Keratinocyte (primary cell): ENCODE measurements around the gene CCDC180. TPM values are rescaled to one million over a fixed set of nuclear protein-coding genes. Genes with fewer than 3 reads are reported as not detected.

Experiments used
- DNase-seq: peaks from one replicate; pipeline ENCODE4 v3.0.0-alpha.2; 2011; ENCODE audit warnings: low read depth, missing footprints, low spot score
- FAIRE-seq: peaks from 2 replicates; lab custom pipeline; 2011; peaks lifted over from hg19 to GRCh38; lab: Jason Lieb, UNC
- H2AFZ ChIP-seq: 2 replicates; pipeline ENCODE4 v1.6.0; 2012; ENCODE audit warnings: low read length, control low read depth, inconsistent platforms; ENCODE audit not compliant: control insufficient read depth
- H3K27ac ChIP-seq: 2 replicates; pipeline ENCODE4 v1.5.1; 2011; ENCODE audit warnings: low read length; ENCODE audit not compliant: control insufficient read depth, insufficient read depth
- H3K27me3 ChIP-seq: 3 replicates; pipeline ENCODE4 v1.6.0; 2011; ENCODE audit warnings: low read length; ENCODE audit not compliant: control insufficient read depth, insufficient read depth; ENCODE audit errors: extremely low read depth
- H3K36me3 ChIP-seq, 2 experiments: 2 replicates in 1 of 2; 3 replicates in 1 of 2; pipeline ENCODE4 v1.5.1; 2011; ENCODE audit warnings: low read length in 2 of 2, mild to moderate bottlenecking in 1 of 2; ENCODE audit not compliant: control insufficient read depth in 2 of 2, insufficient read depth in 2 of 2; ENCODE audit errors: extremely low read depth in 1 of 2
- H3K4me1 ChIP-seq: 3 replicates; pipeline ENCODE4 v1.5.1; 2011; ENCODE audit warnings: low read length; ENCODE audit not compliant: control insufficient read depth, insufficient read depth; ENCODE audit errors: extremely low read depth
- H3K4me2 ChIP-seq: 3 replicates; pipeline ENCODE4 v1.6.0; 2011; ENCODE audit warnings: low read depth, low read length; ENCODE audit not compliant: control insufficient read depth, insufficient read depth; ENCODE audit errors: extremely low read depth
- H3K4me3 ChIP-seq, 3 experiments: fragments of 200-600 bp in 1 of 3; sonication (generic) in 1 of 3; 2 replicates in 2 of 3; 3 replicates in 1 of 3; pipeline ENCODE4 v1.5.1; 2011 to 2016; ENCODE audit warnings: low read length in 3 of 3, mild to moderate bottlenecking in 3 of 3, control low read depth in 2 of 3, inconsistent platforms in 1 of 3, low read depth in 1 of 3, mixed read lengths in 1 of 3, mixed run types in 1 of 3, moderate library complexity in 1 of 3; ENCODE audit not compliant: control insufficient read depth in 2 of 3, insufficient read depth in 2 of 3; ENCODE audit errors: extremely low read depth in 1 of 3
- H3K79me2 ChIP-seq: 2 replicates; pipeline ENCODE4 v1.6.0; 2012; ENCODE audit warnings: low read length; ENCODE audit not compliant: control insufficient read depth, insufficient read depth
- H3K9ac ChIP-seq: 3 replicates; pipeline ENCODE4 v1.6.0; 2011; ENCODE audit warnings: low read length; ENCODE audit not compliant: control insufficient read depth, insufficient read depth; ENCODE audit errors: extremely low read depth
- H3K9me1 ChIP-seq: 3 replicates; pipeline ENCODE4 v1.6.0; 2011; ENCODE audit warnings: low read length; ENCODE audit not compliant: control insufficient read depth, insufficient read depth; ENCODE audit errors: extremely low read depth
- H3K9me3 ChIP-seq: 2 replicates; pipeline ENCODE4 v1.5.1; 2012; ENCODE audit warnings: low read depth, low read length; ENCODE audit not compliant: control insufficient read depth
- H4K20me1 ChIP-seq: 3 replicates; pipeline ENCODE4 v1.6.0; 2011; ENCODE audit warnings: low read length; ENCODE audit not compliant: control insufficient read depth, insufficient read depth; ENCODE audit errors: extremely low read depth
- EZH2 ChIP-seq: IDR thresholded peaks from one replicate; pipeline ENCODE4 v1.6.1; 2012; ENCODE audit warnings: inconsistent platforms, mild to moderate bottlenecking, low read length, moderate library complexity
- dilution Hi-C: fragments of 300-500 bp; cut with MboI; formaldehyde crosslinking; loops from one replicate; pipeline ENCODE4 v1.7.0; 2020; ENCODE audit warnings: low sequenced_read_pairs; ENCODE audit not compliant: extremely low pct_ligation_motif_present
- polyA plus RNA-seq, 5 experiments: library from polyadenylated mRNA; depleted of rRNA in 3 of 5; stranded (reverse) in 3 of 5; stranded (forward) in 1 of 5; unstranded in 1 of 5; fragments of >200 nt; gene quantifications; 1 replicate in 1 of 5; 2 replicates in 3 of 5; 3 replicates in 1 of 5; pipeline versions ENCODE4 v1.2.1 to v1.2.3, GENCODE V29; 2011 to 2012; ENCODE audit warnings: missing spikeins in 2 of 5, low read depth in 1 of 5, low replicate concordance in 1 of 5
- TF ChIP-seq, protein P1 (sequence below), 3 experiments: IDR thresholded peaks in 1 of 3; conservative IDR thresholded peaks in 1 of 3; optimal IDR thresholded peaks in 1 of 3; 2 replicates in 2 of 3; 3 replicates in 1 of 3; pipeline versions ENCODE3 to v1.5.1; 2011; ENCODE audit warnings: low read length in 3 of 3, mild to moderate bottlenecking in 3 of 3, moderate library complexity in 2 of 3, control low read depth in 1 of 3, inconsistent platforms in 1 of 3; ENCODE audit not compliant: insufficient read depth in 2 of 3; ENCODE audit errors: extremely low read depth in 1 of 3

CCDC180 gene
- polyA plus RNA-seq, 1 donor (not counting 4 experiments of a cell fraction or from before 2014, with no cell fraction given): 0.33 TPM

DNA sequence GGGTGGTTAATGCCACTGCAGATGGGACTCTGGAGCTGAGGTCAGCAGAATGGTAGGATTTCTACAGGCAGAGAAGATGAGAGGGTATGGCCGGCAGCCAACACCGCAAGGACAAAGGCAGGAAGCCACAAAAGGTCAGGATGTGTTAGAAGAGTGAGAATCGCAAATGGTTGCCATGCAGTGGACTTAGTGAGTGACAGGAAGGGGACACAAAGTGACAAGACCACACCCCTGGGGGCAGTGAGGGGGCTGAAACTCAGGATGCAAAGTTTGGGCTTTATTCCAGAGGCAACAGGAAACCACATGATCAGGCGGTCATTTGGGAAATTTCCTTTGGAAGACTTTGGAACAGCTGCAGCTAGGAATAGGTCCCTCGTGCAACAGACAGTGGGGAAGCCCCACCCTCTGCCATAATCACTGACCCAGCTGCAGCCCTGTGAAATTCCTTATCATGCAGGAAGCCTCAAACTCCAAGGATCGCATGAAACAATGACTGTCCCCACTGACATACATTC, 14.2 kb upstream of the CCDC180 start:
- H4K20me1 ChIP-seq: no peaks in the 10 kb centered on the region
- dilution Hi-C loops: no loop called here

DNA sequence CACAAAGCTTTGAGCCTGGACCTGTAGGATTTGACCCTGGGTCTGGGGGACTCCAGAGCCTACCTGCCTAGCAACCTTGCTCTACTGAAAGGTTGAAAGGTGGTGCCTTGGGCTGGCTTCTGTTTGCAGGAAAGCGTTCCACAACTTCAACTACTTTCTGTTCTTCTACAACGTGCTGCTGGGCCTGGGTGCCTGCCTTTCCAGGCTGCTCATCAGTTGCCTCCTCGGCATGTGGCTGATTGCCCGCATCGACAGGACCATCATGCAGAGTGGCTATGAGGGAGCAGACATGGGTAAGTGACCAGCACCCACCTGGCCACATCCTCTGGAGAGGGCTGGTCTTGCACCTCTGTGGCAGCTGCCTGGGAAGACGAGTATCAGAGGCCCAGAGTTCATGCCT, 13.6 kb upstream of the CCDC180 start:
- no peaks in the 10 kb centered on the region for H3K9me3 ChIP-seq
- H2AFZ ChIP-seq: no peak overlapping the region
- H3K4me1 ChIP-seq: no peaks in the 10 kb centered on the region
- H3K9me1 ChIP-seq: no peaks in the 10 kb centered on the region
- no peaks in the 10 kb centered on the region for H3K79me2 ChIP-seq
- TF ChIP-seq, protein P1, sequence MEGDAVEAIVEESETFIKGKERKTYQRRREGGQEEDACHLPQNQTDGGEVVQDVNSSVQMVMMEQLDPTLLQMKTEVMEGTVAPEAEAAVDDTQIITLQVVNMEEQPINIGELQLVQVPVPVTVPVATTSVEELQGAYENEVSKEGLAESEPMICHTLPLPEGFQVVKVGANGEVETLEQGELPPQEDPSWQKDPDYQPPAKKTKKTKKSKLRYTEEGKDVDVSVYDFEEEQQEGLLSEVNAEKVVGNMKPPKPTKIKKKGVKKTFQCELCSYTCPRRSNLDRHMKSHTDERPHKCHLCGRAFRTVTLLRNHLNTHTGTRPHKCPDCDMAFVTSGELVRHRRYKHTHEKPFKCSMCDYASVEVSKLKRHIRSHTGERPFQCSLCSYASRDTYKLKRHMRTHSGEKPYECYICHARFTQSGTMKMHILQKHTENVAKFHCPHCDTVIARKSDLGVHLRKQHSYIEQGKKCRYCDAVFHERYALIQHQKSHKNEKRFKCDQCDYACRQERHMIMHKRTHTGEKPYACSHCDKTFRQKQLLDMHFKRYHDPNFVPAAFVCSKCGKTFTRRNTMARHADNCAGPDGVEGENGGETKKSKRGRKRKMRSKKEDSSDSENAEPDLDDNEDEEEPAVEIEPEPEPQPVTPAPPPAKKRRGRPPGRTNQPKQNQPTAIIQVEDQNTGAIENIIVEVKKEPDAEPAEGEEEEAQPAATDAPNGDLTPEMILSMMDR (optimal IDR thresholded peaks at IDR 0.05 in 1 of 3, IDR thresholded peaks at IDR 0.05 in 1 of 3, conservative IDR thresholded peaks at IDR 0.05 in 1 of 3; ENCODE audit: extremely low read depth in 1 of 3, insufficient read depth in 2 of 3, low read length in 3 of 3): no peak
- no peak for TF ChIP-seq EZH2
- FAIRE-seq (no peak), DNase-seq (no peak)
- H3K4me3 ChIP-seq: no peak overlapping the region
- no peaks in the 10 kb centered on the region for H3K36me3 ChIP-seq
- dilution Hi-C loops: no loop called here
- H3K27me3 ChIP-seq: no peaks in the 10 kb centered on the region
- no peak overlapping the region for H3K9ac ChIP-seq
- no peaks in the 10 kb centered on the region for H4K20me1 ChIP-seq
- H3K4me2 ChIP-seq: no peak overlapping the region
- H3K27ac ChIP-seq: no peak overlapping the region

More for the DNA sequence above, 14.2 kb upstream of the CCDC180 start:
- TF ChIP-seq, protein P1 (optimal IDR thresholded peaks at IDR 0.05 in 1 of 3, IDR thresholded peaks at IDR 0.05 in 1 of 3, conservative IDR thresholded peaks at IDR 0.05 in 1 of 3; ENCODE audit: extremely low read depth in 1 of 3, insufficient read depth in 2 of 3, low read length in 3 of 3): no peak
- TF ChIP-seq EZH2: no peak
- no peak overlapping the region for H3K4me3 ChIP-seq
- FAIRE-seq: no peak
- H3K9ac ChIP-seq: no peak overlapping the region
- no peak overlapping the region for H3K27ac ChIP-seq
- no peaks in the 10 kb centered on the region for H3K36me3 ChIP-seq
- H2AFZ ChIP-seq: no peak overlapping the region
- H3K4me2 ChIP-seq: no peak overlapping the region
- no peaks in the 10 kb centered on the region for H3K9me3 ChIP-seq
- DNase-seq: no peak
- no peaks in the 10 kb centered on the region for H3K9me1 ChIP-seq
- H3K4me1 ChIP-seq: no peaks in the 10 kb centered on the region
- H3K27me3 ChIP-seq: no peaks in the 10 kb centered on the region
- H3K79me2 ChIP-seq: no peaks in the 10 kb centered on the region
